Sigmoid colon (tissue), 4 donors: ENCODE results near the gene RBBP9.

Source experiments
- CTCF ChIP-seq, 4 experiments: fragments of 450-650 bp in 3 of 4; fragments of 200-600 bp in 1 of 4; IDR thresholded peaks; one replicate each; pipeline ENCODE4 v1.5.1; 2016 to 2019; ENCODE audit warnings: antibody characterized with exemption in 4 of 4, mild to moderate bottlenecking in 3 of 4, moderate library complexity in 2 of 4
- EP300 ChIP-seq, 4 donors: sonication (generic); formaldehyde crosslinking; IDR thresholded peaks; one replicate each; pipeline ENCODE4 v1.6.1; 2017; ENCODE audit warnings: antibody characterized with exemption in 4 of 4
- POLR2A ChIP-seq, 2 donors: fragments of 450-650 bp; IDR thresholded peaks; one replicate each; pipeline ENCODE4 v1.6.1; 2016; ENCODE audit warnings: antibody characterized with exemption in 2 of 2, mild to moderate bottlenecking in 2 of 2, moderate library complexity in 2 of 2
- POLR2AphosphoS5 ChIP-seq, 4 donors: sonication (generic); formaldehyde crosslinking; IDR thresholded peaks; one replicate each; pipeline ENCODE4 v1.6.1; 2017; ENCODE audit warnings: antibody characterized with exemption in 4 of 4

GRCh38 chr20:18541741-18542140, 44.7 kb upstream of the RBBP9 start:
- TF ChIP-seq CTCF (IDR thresholded peaks at IDR 0.05): no peak
- no peak for TF ChIP-seq POLR2A (IDR thresholded peaks at IDR 0.05)
- TF ChIP-seq EP300 (IDR thresholded peaks at IDR 0.05): no peak
- TF ChIP-seq POLR2AphosphoS5 (IDR thresholded peaks at IDR 0.05): no peak
